Smooth muscle cell (in vitro differentiated cells): ENCODE results near the gene ZDHHC11. TPM values are rescaled to one million over a fixed set of nuclear protein-coding genes. Genes with fewer than 3 reads are reported as not detected.

ENCODE experiments used
- DNase-seq: peaks from one replicate; lab custom pipeline; 2025; ENCODE audit not compliant: unreplicated experiment; lab: John Stamatoyannopoulos, UW
- H2AFZ ChIP-seq: fragments of 200-600 bp; sonication (generic); 2 replicates; pipeline ENCODE4 v1.6.0; 2016; ENCODE audit warnings: antibody characterized with exemption, low read depth, mild to moderate bottlenecking
- H3F3A ChIP-seq: fragments of 200-600 bp; sonication (generic); 2 replicates; pipeline ENCODE4 v1.6.0; 2017; ENCODE audit warnings: antibody characterized with exemption, low read depth
- H3K27ac ChIP-seq: fragments of 200-600 bp; sonication (generic); 2 replicates; pipeline ENCODE4 v1.5.1; 2016; ENCODE audit warnings: low read depth, mild to moderate bottlenecking
- H3K27me3 ChIP-seq: fragments of 200-600 bp; sonication (generic); 2 replicates; pipeline ENCODE4 v1.6.1; 2016; ENCODE audit warnings: low read depth, mild to moderate bottlenecking
- H3K36me3 ChIP-seq: fragments of 200-600 bp; sonication (generic); 2 replicates; pipeline ENCODE4 v1.5.1; 2016; ENCODE audit warnings: low read depth
- H3K4me1 ChIP-seq: fragments of 200-600 bp; sonication (generic); 2 replicates; pipeline ENCODE4 v1.5.1; 2016; ENCODE audit warnings: low read depth
- H3K4me2 ChIP-seq: fragments of 200-600 bp; sonication (generic); 2 replicates; pipeline ENCODE4 v1.6.0; 2016; ENCODE audit warnings: mild to moderate bottlenecking
- H3K4me3 ChIP-seq: fragments of 200-600 bp; sonication (generic); 2 replicates; pipeline ENCODE4 v1.5.1; 2016; ENCODE audit warnings: mild to moderate bottlenecking
- H3K79me2 ChIP-seq: fragments of 200-600 bp; sonication (generic); 2 replicates; pipeline ENCODE4 v1.6.0; 2016; ENCODE audit warnings: low read depth, mild to moderate bottlenecking
- H3K9ac ChIP-seq: fragments of 200-600 bp; sonication (generic); 2 replicates; pipeline ENCODE4 v1.6.0; 2016; ENCODE audit warnings: low read depth
- H3K9me3 ChIP-seq: fragments of 200-600 bp; sonication (generic); replicated peaks from 2 replicates; pipeline ENCODE4 v1.5.1; 2016; ENCODE audit warnings: low read depth
- H4K20me1 ChIP-seq: fragments of 200-600 bp; sonication (generic); 2 replicates; pipeline ENCODE4 v1.6.0; 2016; ENCODE audit warnings: low read depth
- CTCF ChIP-seq: fragments of 200-600 bp; sonication (generic); IDR thresholded peaks from 2 replicates; pipeline ENCODE4 v1.5.1; 2017; ENCODE audit warnings: borderline replicate concordance, mild to moderate bottlenecking, antibody characterized with exemption; ENCODE audit not compliant: insufficient read depth, poor library complexity, severe bottlenecking
- WGBS: methylation state at CpG from one replicate; pipeline ENCODE4 v1.1.7; 2016; ENCODE audit warnings: low lambda C conversion rate; 5-methylcytosine and 5-hydroxymethylcytosine counted together
- polyA plus RNA-seq: library from polyadenylated mRNA; unstranded; fragments of >200 nt; fragmentation: Nextera tagmentation; extraction: Ambion mirVana; gene quantifications from 2 replicates; pipeline ENCODE4 v1.2.1, GENCODE V29; 2016
- total RNA-seq: library from RNA; depleted of rRNA; stranded (reverse); fragments of >200 nt; gene quantifications from 2 replicates; pipeline ENCODE4 v1.2.3, GENCODE V29; 2014

Gene ZDHHC11
- total and polyA plus RNA-seq, 2 experiments from 2014 or later: 1.7 to 4.8 TPM

- Histone ChIP-seq H3F3A (no peaks in the 10 kb centered on the region), H3K27ac (no peak overlapping the region), H2AFZ (no peak overlapping the region), H3K4me2 (no peak overlapping the region), H3K9me3 (no peaks in the 10 kb centered on the region), H3K27me3 (no peaks in the 10 kb centered on the region), H3K79me2 (peaks cover 36% of the 10 kb centered on the region), H3K36me3 (peaks cover 16% of the 10 kb centered on the region), H4K20me1 (peaks cover 5% of the 10 kb centered on the region), H3K4me1 (peaks cover 15% of the 10 kb centered on the region), H3K9ac (no peak overlapping the region), H3K4me3 (no peak overlapping the region)
- DNase-seq: no peak
- 97% methylated on average over 15 of the region's 15 CpGs for WGBS
- no peak for TF ChIP-seq CTCF
These were observed 38.4 kb upstream of the ZDHHC11 start for GRCh38 chr5:889075-889710.

- H3K27me3 ChIP-seq: no peaks in the 10 kb centered on the region
These were observed 37.9 kb upstream of the ZDHHC11 start for GRCh38 chr5:888638-889035.

GRCh38 chr5:887947-888637 is 37.3 kb upstream of the ZDHHC11 start:
- H3K79me2 ChIP-seq: peaks cover 39% of the 10 kb centered on the region
- WGBS: 94% methylated on average over 14 of the region's 14 CpGs
- no peak overlapping the region for H3K4me2 ChIP-seq
- H3K4me3 ChIP-seq: no peak overlapping the region
- DNase-seq: no peak
- H3K9me3 ChIP-seq: no peaks in the 10 kb centered on the region
- H3K4me1 ChIP-seq: peaks cover 10% of the 10 kb centered on the region
- no peak overlapping the region for H2AFZ ChIP-seq
- peaks cover 16% of the 10 kb centered on the region for H4K20me1 ChIP-seq
- H3F3A ChIP-seq: no peaks in the 10 kb centered on the region
- H3K9ac ChIP-seq: no peak overlapping the region
- peaks cover 21% of the 10 kb centered on the region for H3K36me3 ChIP-seq
- H3K27me3 ChIP-seq: no peaks in the 10 kb centered on the region
- no peak for TF ChIP-seq CTCF
- no peak overlapping the region for H3K27ac ChIP-seq

More at GRCh38 chr5:888638-889035, 37.9 kb upstream of the ZDHHC11 start:
- Histone ChIP-seq H3K79me2 (peaks cover 40% of the 10 kb centered on the region), H3K4me3 (no peak overlapping the region), H3K4me1 (peaks cover 13% of the 10 kb centered on the region), H3F3A (no peaks in the 10 kb centered on the region), H3K36me3 (peaks cover 21% of the 10 kb centered on the region), H3K9me3 (no peaks in the 10 kb centered on the region), H3K9ac (no peak overlapping the region), H4K20me1 (peaks cover 10% of the 10 kb centered on the region), H3K27ac (no peak overlapping the region), H3K4me2 (no peak overlapping the region), H2AFZ (no peak overlapping the region)
- DNase-seq: no peak
- no peak for TF ChIP-seq CTCF
- 97% methylated on average over 11 of the region's 11 CpGs for WGBS
